Nephron (organoid): ENCODE data around the gene KLF3.
A peak's percentile ranks its signal among the peaks of the same experiment; 100 is the strongest.
"Not testable (repeated sequence)": the region's sequence is repeated elsewhere in the genome, so short reads cannot be mapped to it uniquely, and the experiment has no call there.

Experiments
- H3K27ac Mint-ChIP-seq, 3 experiments: 2 replicates each; pipeline ENCODE4 v1.8.0; 2020; ENCODE audit warnings: mixed read lengths in 3 of 3, mild to moderate bottlenecking in 2 of 3, moderate library complexity in 1 of 3
- H3K27me3 Mint-ChIP-seq: 2 replicates; pipeline ENCODE4 v1.8.0; 2021; ENCODE audit warnings: low read depth, mild to moderate bottlenecking, moderate library complexity, mixed read lengths
- H3K36me3 Mint-ChIP-seq: 2 replicates; pipeline ENCODE4 v1.8.0; 2020; ENCODE audit warnings: low read depth, mixed read lengths
- H3K4me1 Mint-ChIP-seq: 2 replicates; pipeline ENCODE4 v1.8.0; 2020; ENCODE audit warnings: mixed read lengths
- H3K4me3 Mint-ChIP-seq, 3 experiments: 2 replicates each; pipeline ENCODE4 v1.8.0; 2020; ENCODE audit warnings: mild to moderate bottlenecking in 3 of 3, mixed read lengths in 3 of 3, moderate library complexity in 2 of 3
- H3K9me3 Mint-ChIP-seq: 2 replicates; pipeline ENCODE4 v1.8.0; 2020; ENCODE audit warnings: mixed read lengths
- CTCF ChIP-seq, 3 experiments: fragments of 200-600 bp; sonication (generic); IDR thresholded peaks; one replicate each; pipeline ENCODE4 v1.5.0; 2021; ENCODE audit warnings: antibody characterized with exemption in 3 of 3; ENCODE audit not compliant: unreplicated experiment in 3 of 3

KLF3 gene

GRCh38 chr4:38625508-38625907 lies 38.5 kb upstream of the KLF3 start:
- TF ChIP-seq CTCF (IDR thresholded peaks at IDR 0.05; ENCODE audit: unreplicated experiment in 3 of 3): no peak
- no peak overlapping the region for H3K4me3 Mint-ChIP-seq
- peak overlapping the region in 1 of 3 experiments; percentile 26 for H3K27ac Mint-ChIP-seq
- no peaks in the 10 kb centered on the region for H3K27me3 Mint-ChIP-seq
- no peaks in the 10 kb centered on the region for H3K4me1 Mint-ChIP-seq
- H3K9me3 Mint-ChIP-seq: no peaks in the 10 kb centered on the region
- peaks cover 25% of the 10 kb centered on the region for H3K36me3 Mint-ChIP-seq

GRCh38 chr4:38626901-38627444 lies 37.0 kb upstream of the KLF3 start:
- not testable (repeated sequence) for H3K4me1 Mint-ChIP-seq, H3K27ac Mint-ChIP-seq, H3K9me3 Mint-ChIP-seq, H3K4me3 Mint-ChIP-seq, H3K27me3 Mint-ChIP-seq
- H3K36me3 Mint-ChIP-seq: peaks cover 25% of the 10 kb centered on the region

- no peak overlapping the region for H3K27ac Mint-ChIP-seq
- H3K4me3 Mint-ChIP-seq: no peak overlapping the region
- H3K36me3 Mint-ChIP-seq: peaks cover 16% of the 10 kb centered on the region
- H3K27me3 Mint-ChIP-seq: peaks cover 3% of the 10 kb centered on the region
- H3K9me3 Mint-ChIP-seq: no peaks in the 10 kb centered on the region
- peaks cover 8% of the 10 kb centered on the region for H3K4me1 Mint-ChIP-seq
- TF ChIP-seq CTCF (IDR thresholded peaks at IDR 0.05; ENCODE audit: unreplicated experiment in 3 of 3): no peak
These were observed 33.5 kb upstream of the KLF3 start for GRCh38 chr4:38630519-38630918.

- Mint-ChIP-seq H3K27ac (peak overlapping the region in 2 of 3 experiments; percentile 70 to 84), H3K9me3 (no peaks in the 10 kb centered on the region), H3K27me3 (peaks cover 3% of the 10 kb centered on the region), H3K4me3 (no peak overlapping the region), H3K36me3 (no peaks in the 10 kb centered on the region), H3K4me1 (peaks cover 8% of the 10 kb centered on the region)
- no peak for TF ChIP-seq CTCF (IDR thresholded peaks at IDR 0.05; ENCODE audit: unreplicated experiment in 3 of 3)
These were observed 29.8 kb upstream of the KLF3 start for GRCh38 chr4:38634047-38634759.

- Mint-ChIP-seq H3K4me3 (no peak overlapping the region), H3K27me3 (no peaks in the 10 kb centered on the region), H3K27ac (no peak overlapping the region), H3K4me1 (peaks cover 4% of the 10 kb centered on the region), H3K36me3 (no peaks in the 10 kb centered on the region), H3K9me3 (peaks cover 7% of the 10 kb centered on the region)
- no peak for TF ChIP-seq CTCF (IDR thresholded peaks at IDR 0.05; ENCODE audit: unreplicated experiment in 3 of 3)
These were observed 24.8 kb upstream of the KLF3 start for GRCh38 chr4:38639242-38639641.

GRCh38 chr4:38641811-38642210 lies 22.2 kb upstream of the KLF3 start:
- H3K4me3 Mint-ChIP-seq: no peak overlapping the region
- peaks cover 7% of the 10 kb centered on the region for H3K9me3 Mint-ChIP-seq
- no peak overlapping the region for H3K27ac Mint-ChIP-seq
- H3K36me3 Mint-ChIP-seq: peaks cover 3% of the 10 kb centered on the region
- H3K27me3 Mint-ChIP-seq: no peaks in the 10 kb centered on the region
- TF ChIP-seq CTCF (IDR thresholded peaks at IDR 0.05; ENCODE audit: unreplicated experiment in 3 of 3): no peak
- no peaks in the 10 kb centered on the region for H3K4me1 Mint-ChIP-seq
